ENCODE data around the gene ABI2.
"Not testable (repeated sequence)": the region's sequence is repeated elsewhere in the genome, so short reads cannot be mapped to it uniquely, and the experiment has no call there.

Gene ABI2

DNA sequence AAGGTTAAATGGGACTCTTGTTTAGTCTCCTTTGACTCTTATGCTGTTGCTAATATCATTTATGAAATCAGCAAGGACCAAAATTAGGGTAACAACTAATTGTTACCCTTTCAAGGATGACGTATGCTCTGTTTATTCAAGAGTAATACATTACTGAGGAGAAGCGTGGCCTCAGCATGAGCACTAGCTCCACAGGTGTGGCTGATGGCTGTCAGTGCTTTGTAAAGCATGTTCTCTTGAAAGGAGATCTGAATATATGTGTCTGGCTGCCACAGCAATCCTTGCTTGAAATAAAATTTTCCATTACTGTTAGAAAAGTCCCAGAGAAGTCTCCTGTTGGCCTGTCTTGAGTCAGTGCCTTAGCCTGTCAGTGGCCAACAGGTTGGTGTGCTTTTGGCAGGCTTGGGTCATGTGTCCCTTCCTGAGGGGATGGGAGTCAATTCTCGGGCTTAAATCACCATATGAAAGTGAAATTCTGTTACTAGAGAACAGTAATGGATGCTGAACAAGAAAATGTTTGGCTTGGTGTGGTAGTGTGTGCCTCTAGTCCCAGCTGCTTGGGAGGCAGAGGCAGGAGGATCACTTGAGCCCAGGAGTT lies 32.7 kb downstream of the ABI2 start:
- DNase-seq: no peak

DNA sequence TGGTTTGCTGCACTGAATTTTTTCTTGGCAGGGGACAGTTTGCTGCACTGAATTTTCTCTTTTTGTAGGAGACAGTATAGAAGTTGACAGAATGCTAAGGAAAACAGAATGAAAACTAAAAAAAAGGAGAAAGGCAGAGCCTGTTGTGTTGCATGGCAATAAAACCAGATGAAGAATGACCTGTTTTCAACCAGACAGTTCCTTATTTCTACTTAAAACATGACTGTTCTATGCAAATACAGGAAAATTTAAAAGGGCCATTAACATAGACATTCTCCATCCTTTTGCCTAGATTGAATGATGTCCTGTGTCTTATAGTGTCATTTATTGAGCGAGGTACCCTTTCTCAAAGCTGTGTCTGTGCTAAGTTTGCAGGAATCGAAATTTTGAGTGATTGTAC lies 33.3 kb downstream of the ABI2 start:
- DNase-seq: no peak

DNA sequence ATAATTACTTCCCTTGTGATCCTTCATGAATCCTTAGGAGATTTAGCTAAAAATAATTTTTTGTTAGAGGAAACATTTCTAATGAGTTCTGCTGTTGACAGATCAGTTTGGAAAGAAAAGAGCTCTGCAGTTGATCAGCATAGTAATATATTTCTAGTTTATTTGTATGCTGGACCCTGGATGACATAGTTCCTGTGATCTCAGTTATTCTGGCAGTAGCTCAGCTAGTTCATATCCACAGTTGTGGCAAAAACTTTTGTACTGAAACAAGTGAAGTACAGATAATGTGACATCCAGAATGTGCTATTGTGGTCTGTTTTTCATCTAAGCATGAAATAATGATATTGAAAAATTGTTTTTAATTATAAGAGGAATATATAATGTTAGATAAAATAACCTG lies 33.7 kb downstream of the ABI2 start:
- DNase-seq: no peak

DNA sequence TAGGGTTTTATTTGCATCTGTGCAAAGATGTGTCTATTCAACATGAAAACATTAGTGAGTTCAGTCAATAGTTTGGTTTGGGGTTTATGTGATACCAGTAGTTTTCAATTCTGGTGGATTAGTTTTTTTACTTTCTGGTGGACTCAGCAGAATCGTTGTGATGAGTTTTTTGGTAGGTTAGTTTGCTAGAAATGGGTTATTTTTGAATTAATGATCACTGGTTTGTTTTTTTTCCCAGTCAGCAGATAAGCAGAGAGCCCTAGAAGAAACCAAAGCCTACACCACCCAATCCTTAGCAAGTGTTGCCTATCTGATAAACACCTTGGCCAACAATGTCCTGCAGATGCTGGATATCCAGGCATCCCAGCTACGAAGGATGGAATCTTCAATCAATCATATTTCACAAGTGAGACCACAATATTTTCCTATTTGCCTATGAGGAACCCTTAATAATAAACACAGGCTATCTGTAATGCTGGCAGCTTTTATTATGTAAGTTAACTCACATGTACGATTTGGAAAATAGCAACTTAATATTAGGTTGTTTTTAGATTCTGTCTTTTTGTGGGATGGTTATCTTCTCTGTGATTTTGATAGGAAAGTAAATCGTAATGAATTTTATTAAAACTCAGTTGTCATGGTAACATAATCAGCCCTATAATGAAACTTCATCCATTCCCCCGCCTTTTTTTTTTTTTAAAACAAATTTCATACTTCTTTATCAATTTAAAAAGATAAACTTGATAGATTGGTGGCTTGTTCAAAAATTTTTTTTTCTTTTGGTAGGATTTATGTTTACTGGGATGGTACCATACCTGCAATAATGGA lies 38.7 kb downstream of the ABI2 start:
- no peak for DNase-seq

DNA sequence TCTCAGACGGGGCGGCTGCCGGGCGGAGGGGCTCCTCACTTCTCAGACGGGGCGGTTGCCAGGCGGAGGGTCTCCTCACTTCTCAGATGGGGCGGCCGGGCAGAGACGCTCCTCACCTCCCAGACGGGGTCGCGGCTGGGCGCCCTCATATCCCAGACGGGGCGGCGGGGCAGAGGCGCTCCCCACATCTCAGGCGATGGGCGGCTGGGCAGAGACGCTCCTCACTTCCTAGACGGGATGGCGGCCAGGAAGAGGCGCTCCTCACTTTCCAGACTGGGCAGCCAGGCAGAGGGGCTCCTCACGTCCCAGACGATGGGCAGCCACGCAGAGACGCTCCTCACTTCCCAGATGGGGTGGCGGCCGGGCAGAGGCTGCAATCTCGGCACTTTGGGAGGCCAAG lies 44.5 kb downstream of the ABI2 start:
- DNase-seq: not testable (repeated sequence)

DNA sequence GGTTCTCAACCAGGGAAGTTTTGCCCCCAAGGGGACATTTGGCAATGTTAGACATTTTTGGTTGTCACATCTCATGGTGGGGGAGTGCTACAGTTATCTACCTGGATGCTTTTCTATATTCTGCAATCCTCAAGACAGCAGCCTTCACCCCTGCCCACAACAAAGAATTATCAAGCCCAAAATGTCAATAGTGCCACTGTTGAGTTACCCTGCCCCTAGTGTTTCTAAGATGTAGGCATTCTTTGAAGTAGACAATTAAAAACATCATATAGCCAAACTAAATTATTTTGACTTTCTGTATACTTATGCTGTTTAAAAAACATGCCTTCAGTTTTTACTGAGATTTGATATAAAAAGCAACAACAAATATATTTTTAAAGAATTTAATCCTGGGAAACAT lies 48.0 kb downstream of the ABI2 start:
- no peak for DNase-seq

DNA sequence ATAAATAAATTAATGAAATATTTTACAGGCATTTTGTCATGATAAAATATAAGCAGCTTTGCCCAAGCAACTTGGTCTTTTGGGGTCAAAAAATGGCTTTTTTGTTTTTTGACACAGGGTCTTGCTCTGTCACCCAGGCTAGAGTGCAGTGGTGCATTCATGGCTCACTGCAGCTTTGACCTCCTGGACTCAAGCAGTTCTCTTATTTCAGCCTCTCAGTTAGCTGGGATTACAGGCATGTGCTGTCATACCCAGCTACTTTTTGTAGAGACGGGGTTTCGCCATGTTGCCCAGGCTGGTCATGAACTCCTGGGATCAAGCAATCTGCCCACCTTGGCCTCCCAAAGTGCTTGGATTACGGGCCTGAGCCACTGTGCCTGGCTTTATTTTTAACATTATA lies 51.0 kb downstream of the ABI2 start:
- no peak for DNase-seq

DNA sequence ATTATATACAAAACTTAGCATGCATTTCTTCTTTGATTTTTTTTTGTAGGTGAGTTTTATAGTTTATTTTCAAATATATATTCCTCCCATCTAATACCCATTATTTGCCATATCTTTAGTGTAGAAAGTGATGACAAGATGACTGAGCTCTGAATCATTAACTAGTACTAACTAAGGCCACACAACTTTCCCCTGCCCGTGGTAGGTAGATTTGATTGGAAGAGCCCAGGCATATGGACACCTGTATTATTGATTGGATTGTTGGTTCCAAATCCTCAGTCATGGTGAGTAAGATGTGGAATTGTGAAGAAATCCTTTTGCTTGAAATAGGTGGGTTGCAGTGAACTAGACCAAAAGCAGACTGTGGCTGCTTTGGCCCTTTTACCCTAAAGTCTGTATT lies 54.8 kb downstream of the ABI2 start:
- no peak for DNase-seq

DNA sequence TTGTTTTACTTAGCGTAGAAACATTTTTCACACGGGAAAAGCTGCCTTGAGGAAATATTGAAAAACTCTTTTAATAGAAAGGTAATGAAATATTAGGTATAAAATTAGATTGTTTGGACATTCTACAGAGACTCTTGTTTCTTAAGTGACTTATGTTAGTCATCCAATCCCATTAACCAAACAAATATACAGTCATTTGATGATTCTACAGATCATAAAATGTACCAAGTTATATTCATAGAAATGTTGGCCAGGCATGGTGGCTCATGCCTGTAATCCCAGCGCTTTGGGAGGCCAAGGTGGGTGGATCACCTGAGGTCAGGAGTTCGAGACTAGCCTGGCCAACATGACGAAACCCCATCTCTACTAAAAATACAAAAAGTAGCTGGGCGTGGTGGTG lies 60.0 kb downstream of the ABI2 start:
- not testable (repeated sequence) for DNase-seq

DNA sequence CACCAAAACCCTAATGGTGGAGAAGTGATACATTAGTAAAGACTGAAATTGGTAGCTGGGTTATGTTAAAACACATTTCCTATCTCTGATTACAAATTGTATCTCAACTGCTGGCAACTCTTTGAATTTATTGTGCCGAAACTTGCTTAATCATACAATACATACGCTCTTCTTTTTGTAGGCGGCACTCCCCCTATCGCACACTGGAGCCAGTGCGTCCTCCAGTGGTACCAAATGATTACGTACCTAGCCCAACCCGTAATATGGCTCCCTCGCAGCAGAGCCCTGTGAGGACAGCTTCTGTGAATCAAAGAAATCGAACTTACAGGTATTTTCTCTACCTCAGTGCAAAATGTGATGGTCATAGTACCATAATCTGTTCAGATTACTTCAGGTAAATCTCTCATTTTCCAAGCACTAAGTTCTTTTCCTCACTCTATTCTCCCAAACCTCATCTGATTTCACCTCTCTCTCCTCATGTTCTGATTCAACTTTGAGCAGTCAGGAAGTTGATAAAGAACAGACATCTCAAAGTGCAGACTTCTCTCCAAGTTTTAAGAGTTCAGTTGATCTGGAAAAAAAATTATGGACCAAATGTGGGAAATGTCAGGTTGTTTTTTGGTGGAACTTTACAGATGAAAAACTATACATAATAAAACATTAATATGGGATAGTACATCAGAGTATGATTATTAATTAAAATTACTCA lies 66.5 kb downstream of the ABI2 start:
- DNase-seq: no peak

DNA sequence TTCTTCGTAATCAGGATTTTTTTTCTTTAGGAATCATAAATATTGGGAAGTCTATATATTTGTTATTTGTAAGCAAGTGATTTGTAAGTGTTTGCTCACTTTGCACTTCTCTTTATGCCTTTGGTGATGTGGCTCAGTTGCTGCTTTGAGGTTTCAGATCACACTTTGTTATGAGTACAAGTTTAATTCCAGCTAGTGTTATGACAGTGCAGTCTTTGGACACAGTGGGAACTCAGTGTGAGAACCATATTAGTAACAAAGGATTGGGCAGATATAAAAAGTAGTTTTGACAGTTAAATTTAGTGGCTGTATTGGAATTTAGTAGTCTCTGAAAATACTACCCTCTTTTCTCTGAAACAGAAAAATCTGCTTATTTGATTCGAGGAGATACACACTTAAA lies 67.7 kb downstream of the ABI2 start:
- DNase-seq: no peak

DNA sequence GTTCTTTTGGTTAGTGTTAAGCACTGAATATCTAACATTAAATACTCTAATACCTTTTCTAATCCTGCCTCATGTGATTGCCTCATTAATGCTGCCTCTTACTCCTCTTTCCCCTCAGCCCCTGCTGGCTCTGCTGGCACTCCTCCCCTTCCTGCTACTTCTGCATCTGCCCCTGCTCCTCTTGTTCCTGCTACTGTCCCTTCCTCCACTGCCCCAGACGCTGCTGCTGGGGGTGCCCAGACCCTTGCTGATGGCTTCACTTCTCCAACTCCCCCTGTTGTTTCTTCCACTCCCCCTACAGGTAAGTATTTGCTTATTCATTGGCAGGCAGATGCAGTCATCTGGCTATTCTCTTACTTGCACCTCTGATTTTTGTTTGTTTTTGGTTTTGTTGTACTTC lies 68.5 kb downstream of the ABI2 start:
- DNase-seq: no peak

DNA sequence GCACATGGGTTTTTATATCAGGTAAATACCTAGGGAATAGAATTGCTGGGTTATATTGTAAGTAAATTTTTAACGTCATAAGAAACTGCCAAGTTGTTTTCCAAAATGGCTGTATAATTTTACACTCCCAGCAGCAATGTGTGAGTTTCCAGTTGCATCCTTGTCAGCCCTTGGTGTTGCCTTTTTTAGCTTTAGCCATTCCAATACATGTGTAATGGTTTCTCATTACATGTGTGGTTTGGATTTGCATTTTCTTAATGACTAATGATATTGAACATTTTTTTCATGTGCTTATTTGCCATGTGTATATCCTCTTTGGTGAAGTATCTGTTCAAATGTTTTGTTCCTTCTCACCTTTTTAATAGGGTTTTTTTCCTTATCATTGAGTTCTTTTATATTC lies 70.8 kb downstream of the ABI2 start:
- no peak for DNase-seq

DNA sequence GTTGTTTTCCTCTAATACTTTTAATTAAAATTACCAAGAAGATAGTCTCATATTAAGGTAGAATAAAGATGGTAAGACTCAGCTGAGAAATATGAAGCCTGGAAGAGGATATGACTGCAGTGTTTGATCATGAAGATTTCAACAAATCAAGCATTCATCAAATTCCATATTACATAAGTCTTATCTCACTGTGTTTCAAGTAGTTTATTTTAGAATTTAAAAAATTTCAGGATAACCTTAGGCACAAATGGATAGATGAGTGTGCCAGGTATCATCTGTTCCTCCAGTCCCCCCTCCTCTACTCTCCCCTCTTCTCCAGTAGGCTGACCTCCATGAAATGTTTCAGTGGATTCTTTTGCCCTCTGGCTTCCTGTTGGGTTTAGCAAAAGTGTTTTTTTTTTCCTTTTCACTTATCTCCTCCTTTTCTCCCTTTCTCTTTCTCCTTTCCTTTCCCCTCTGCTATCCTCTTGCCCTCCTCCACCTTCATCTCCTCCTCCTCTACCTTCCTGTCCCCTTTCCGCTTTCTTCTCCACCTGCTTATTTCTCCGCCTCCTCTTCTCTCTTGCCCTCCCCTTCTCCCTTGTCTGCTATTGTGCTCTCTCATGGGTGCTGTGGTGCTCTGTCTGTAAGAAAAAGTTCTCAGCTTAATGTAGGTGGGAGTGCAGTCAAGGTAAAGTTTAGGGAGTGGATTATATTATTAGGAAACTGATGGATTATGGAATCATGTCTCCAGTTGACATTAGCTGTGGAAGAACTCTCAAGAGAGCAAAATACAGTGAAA lies 72.8 kb downstream of the ABI2 start:
- DNase-seq: no peak

DNA sequence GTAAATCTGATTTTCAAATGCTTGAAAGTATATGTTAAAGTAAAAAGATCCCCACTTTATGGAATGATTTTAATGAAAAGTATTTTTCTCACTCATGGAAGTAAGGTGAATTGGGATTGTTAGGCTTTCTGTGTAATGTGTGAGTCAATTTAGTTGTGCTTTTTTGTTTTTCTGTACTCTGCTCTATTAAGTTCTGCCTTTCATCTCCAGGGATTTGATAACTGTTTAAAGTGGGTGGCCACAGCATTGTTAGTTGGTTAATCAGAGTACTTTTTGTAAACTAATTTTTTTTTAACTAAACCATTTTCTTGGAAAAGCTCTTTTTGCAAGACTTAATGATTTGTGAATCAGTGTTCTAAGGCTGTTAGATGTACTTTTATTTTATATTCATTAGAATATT lies 76.8 kb downstream of the ABI2 start:
- no peak for DNase-seq

DNA sequence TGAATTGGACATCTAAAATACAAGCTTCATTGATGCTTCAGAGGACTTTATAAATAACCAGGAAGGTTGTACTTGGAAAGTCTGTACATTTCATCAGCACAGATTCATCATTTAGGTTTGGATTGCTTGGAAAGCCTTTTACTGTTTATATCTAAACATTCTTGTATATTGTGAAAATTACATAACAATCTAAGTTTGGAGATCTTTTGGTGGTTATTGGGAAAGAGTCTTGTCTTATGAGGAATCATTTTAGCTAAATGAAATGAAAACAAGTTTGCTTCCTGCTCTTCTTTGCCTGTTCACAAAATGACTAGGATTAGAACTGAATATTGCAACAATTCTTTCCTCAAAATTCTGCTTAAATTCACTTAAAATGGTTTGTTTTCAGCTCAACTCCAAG lies 79.3 kb downstream of the ABI2 start:
- DNase-seq: no peak

DNA sequence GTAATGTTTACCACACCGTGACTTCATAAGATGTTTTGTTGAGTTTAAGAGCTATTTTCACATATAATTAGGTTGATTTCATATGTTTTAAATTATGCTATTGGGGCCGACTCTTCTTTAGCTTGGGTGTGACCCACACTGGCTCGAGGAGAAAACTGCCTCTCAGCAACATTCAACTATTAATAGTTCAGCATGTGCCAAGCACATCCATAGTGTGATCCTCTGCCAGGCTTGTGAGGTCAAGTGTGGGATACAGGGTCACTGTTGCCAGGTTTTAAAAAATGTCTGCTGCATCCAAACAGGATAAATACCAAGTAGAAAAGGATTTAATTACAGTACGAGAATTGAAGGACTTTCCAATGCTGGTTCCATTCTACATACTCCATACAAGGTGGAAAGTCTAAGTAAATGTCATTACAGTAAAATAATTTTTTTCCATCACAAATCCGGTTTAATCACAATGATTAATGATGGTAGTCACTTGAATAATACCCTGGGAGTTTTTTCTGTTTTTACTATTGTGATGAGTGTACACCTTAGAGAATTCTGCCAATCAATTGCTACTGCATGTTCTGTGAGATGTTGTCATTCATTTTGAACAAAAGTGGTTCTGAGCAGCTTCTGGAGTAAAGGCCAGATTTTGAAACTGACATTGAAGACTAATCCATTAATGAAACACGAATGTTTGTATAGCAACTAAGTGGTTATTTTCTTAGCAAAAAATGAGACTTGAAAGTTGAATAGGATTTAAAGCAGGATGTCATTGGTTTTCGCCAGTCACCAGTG lies 84.5 kb downstream of the ABI2 start:
- DNase-seq: no peak

DNA sequence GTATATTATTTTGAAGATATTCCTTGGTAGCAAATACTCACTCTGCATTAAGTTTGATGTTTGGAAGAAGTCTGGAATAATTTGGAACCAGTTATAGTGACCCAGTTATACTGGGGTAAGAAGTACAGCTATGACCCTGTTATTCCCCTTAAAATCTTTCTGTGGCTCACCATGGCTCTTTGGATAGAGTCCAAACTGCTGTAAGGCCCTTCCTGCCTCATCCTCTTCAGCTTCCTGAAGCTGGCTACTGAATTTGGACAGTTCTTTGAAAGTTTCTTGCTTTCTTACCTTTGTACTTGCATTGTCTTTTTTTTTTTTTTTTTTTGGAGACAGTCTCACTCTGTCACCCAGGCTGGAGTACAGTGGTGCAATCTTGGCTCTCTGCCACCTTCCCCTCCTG lies 85.6 kb downstream of the ABI2 start:
- DNase-seq: no peak

DNA sequence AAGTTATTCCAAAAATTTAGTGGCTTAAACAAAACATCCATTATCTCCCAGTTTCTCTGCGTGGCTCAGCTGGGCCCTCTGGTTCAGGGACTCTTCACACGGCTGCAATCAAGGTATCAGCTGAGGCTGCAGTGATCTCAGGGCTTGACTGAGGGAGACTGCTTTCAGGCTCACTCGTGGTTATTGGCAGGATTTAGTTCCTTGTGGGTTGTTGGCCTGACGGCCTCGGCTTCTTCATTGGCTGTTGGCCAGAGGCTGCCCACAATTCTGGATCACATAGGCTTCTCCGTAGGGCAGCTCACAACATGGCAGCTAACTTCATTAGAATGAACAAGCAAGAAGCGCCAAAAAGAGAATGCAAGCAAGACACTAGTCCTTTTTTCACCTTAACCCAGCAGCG lies 90.1 kb downstream of the ABI2 start:
- DNase-seq: no peak

DNA sequence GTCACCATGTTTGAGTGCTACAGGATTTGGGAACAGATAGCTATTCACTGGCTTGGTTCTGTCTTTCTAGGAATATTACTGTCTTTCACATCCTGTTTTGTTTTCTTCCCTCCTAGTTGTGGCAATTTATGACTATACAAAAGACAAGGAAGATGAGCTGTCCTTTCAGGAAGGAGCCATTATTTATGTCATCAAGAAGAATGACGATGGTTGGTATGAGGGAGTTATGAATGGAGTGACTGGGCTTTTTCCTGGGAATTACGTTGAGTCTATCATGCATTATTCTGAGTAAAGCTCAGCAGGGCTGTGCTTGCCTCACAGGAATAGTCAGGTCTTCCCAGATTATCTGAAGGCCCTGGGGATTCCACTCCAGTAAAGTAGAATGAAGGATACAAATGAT lies 98.9 kb downstream of the ABI2 start:
- no peak for DNase-seq

DNA sequence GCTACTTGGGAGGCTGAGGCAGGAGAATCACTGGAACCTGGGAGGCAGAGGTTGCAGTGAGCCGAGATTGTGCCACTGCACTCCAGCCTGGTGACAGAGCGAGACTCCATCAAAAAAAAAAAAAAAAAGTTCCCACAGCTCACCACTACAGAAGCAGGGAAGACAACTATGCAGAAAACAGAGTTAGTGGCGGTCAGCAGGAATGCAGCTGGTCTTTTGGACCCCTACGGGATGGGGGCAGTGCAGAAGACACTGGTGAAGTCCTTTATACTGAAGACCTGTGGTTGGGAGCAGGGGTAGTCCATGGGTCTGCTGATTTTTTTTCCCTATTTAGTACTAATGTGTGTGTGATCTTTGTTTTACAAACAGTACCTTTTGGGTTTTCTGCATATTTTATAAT lies 101.4 kb downstream of the ABI2 start:
- not testable (repeated sequence) for DNase-seq

DNA sequence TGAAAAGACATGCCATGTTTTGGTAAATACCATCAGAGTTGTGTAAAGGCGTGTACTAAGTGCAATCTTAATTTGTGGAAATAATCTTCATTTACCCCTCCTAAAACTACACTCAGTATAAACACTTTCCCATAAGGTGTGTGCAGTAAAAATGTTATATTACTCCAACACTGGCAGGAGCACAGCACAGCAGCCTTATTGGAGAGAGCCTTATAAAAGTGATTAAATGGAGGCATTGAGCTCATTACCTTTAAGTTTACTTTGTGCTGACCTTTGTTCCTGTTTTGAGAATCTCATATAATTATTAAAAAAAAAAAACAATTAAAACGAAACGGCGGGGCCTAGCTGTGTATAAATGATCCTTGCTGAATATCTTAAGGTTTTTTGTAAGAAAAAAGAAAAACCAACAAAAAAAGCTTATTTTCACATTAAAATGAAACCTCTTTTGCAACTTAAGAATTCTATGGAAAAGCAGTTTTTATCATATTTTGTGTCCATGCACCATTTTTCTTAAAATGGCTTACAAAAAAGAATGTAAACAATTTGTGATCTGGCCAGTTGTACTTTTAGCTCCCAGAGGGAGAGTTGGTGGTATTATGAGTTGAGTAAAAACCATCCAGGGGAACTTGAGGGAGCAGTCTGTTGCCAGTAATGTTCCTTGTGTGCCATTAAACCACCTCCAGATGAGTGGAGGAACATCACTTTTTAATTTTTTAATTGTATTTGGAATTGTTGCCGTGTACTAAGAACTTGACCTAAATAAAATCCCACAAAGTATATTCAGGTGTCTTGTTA lies 103.4 kb downstream of the ABI2 start:
- DNase-seq: no peak
